ENCODE results near the gene MRPL16. TPM values are rescaled to one million over a fixed set of nuclear protein-coding genes. Genes with fewer than 3 reads are reported as not detected.

Gene MRPL16
- total and polyA plus RNA-seq, 4 donors = 38.2 to 54.1 (median 40.2) TPM

- WGBS, 2 donors = 94 to 96% methylated on average over 1 of the region's 1 CpG
- Histone ChIP-seq H3K27ac (ENCODE audit: low read depth in 1 of 2, low read length in 1 of 2) (no peak overlapping the region), H3K36me3 (ENCODE audit: control insufficient read depth in 4 of 4, insufficient read depth in 4 of 4, low read length in 4 of 4) (no peaks in the 10 kb centered on the region), H3K9me3 (ENCODE audit: control insufficient read depth in 4 of 4, insufficient read depth in 3 of 4, low read length in 3 of 4) (no peaks in the 10 kb centered on the region), H3K4me1 (ENCODE audit: control insufficient read depth in 5 of 5, insufficient read depth in 5 of 5, low read length in 5 of 5) (no peaks in the 10 kb centered on the region), H3K27me3 (ENCODE audit: control insufficient read depth in 3 of 3, insufficient read depth in 3 of 3, low read length in 2 of 3) (peaks cover 0 to 2% (median 0%) of the 10 kb centered on the region in 3 donors), H3K9ac (ENCODE audit: insufficient read depth in 1 of 2, low read length in 2 of 2) (no peak overlapping the region), H3K4me3 (no peak overlapping the region)
- TF ChIP-seq CTCF (IDR thresholded peaks at IDR 0.05; ENCODE audit: control extremely low read depth, extremely low read depth) = no peak
- DNase-seq (no peak), ATAC-seq (ENCODE audit: insufficient read depth, low FRiP score) (no peak)
Measured at GRCh38 chr11:59815754-59816153, 5.2 kb upstream of the MRPL16 start.

GRCh38 chr11:59814021-59814420, 3.4 kb upstream of the MRPL16 start:
- peaks cover 0 to 8% (median 3%) of the 10 kb centered on the region in 5 donors for H3K4me1 ChIP-seq (ENCODE audit: control insufficient read depth in 5 of 5, insufficient read depth in 5 of 5, low read length in 5 of 5)
- H3K4me3 ChIP-seq = no peak overlapping the region
- no peak overlapping the region for H3K27ac ChIP-seq (ENCODE audit: low read depth in 1 of 2, low read length in 1 of 2)
- TF ChIP-seq CTCF (IDR thresholded peaks at IDR 0.05; ENCODE audit: control extremely low read depth, extremely low read depth) = no peak
- H3K9ac ChIP-seq (ENCODE audit: insufficient read depth in 1 of 2, low read length in 2 of 2) = no peak overlapping the region
- peaks cover 0 to 4% (median 0%) of the 10 kb centered on the region in 4 donors for H3K36me3 ChIP-seq (ENCODE audit: control insufficient read depth in 4 of 4, insufficient read depth in 4 of 4, low read length in 4 of 4)
- H3K9me3 ChIP-seq (ENCODE audit: control insufficient read depth in 4 of 4, insufficient read depth in 3 of 4, low read length in 3 of 4) = no peaks in the 10 kb centered on the region
- WGBS, 2 donors = 23 to 27% methylated on average over 1 of the region's 1 CpG
- H3K27me3 ChIP-seq (ENCODE audit: control insufficient read depth in 3 of 3, insufficient read depth in 3 of 3, low read length in 2 of 3) = peaks cover 0 to 2% (median 0%) of the 10 kb centered on the region in 3 donors
- no peak for DNase-seq
- no peak for ATAC-seq (ENCODE audit: insufficient read depth, low FRiP score)

GRCh38 chr11:59813364-59813763, 2.8 kb upstream of the MRPL16 start:
- peaks cover 0 to 4% (median 2%) of the 10 kb centered on the region in 4 donors for H3K36me3 ChIP-seq (ENCODE audit: control insufficient read depth in 4 of 4, insufficient read depth in 4 of 4, low read length in 4 of 4)
- no peak overlapping the region for H3K9ac ChIP-seq (ENCODE audit: insufficient read depth in 1 of 2, low read length in 2 of 2)
- DNase-seq = no peak
- no peak overlapping the region for H3K27ac ChIP-seq (ENCODE audit: low read depth in 1 of 2, low read length in 1 of 2)
- TF ChIP-seq CTCF (IDR thresholded peaks at IDR 0.05; ENCODE audit: control extremely low read depth, extremely low read depth) = no peak
- peaks cover 0 to 2% (median 0%) of the 10 kb centered on the region in 3 donors for H3K27me3 ChIP-seq (ENCODE audit: control insufficient read depth in 3 of 3, insufficient read depth in 3 of 3, low read length in 2 of 3)
- H3K9me3 ChIP-seq (ENCODE audit: control insufficient read depth in 4 of 4, insufficient read depth in 3 of 4, low read length in 3 of 4) = no peaks in the 10 kb centered on the region
- no peak overlapping the region for H3K4me3 ChIP-seq
- no peak for ATAC-seq (ENCODE audit: insufficient read depth, low FRiP score)
- H3K4me1 ChIP-seq (ENCODE audit: control insufficient read depth in 5 of 5, insufficient read depth in 5 of 5, low read length in 5 of 5) = peaks cover 0 to 8% (median 3%) of the 10 kb centered on the region in 5 donors
- WGBS, 2 donors = 92 to 96% methylated on average over 1 of the region's 1 CpG

DNA sequence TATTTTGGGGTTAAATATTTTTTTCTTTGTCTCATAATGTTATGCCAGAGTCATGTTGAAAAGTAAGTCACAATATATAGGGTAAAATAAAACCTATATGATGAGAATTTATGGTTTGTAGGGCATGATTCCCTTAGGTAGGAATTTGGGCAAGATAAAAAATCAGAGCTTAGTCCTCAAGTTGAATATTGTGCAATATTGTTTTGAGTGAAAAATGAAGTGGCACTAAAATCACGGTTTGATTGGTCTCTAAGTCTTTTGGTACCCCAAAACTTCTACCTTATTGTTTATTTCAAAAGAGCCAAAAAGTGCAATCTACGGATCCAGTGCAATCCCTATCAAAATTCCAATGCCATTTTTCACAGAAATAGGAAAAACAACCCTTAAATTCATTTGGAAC, 1.6 kb upstream of the MRPL16 start:
- Histone ChIP-seq H3K9me3 (ENCODE audit: control insufficient read depth in 4 of 4, insufficient read depth in 3 of 4, low read length in 3 of 4) (no peaks in the 10 kb centered on the region), H3K27me3 (ENCODE audit: control insufficient read depth in 3 of 3, insufficient read depth in 3 of 3, low read length in 2 of 3) (peaks cover 0 to 2% (median 0%) of the 10 kb centered on the region in 3 donors), H3K4me3 (no peak overlapping the region), H3K4me1 (ENCODE audit: control insufficient read depth in 5 of 5, insufficient read depth in 5 of 5, low read length in 5 of 5) (peaks cover 0 to 8% (median 3%) of the 10 kb centered on the region in 5 donors), H3K36me3 (ENCODE audit: control insufficient read depth in 4 of 4, insufficient read depth in 4 of 4, low read length in 4 of 4) (peaks cover 0 to 6% (median 4%) of the 10 kb centered on the region in 4 donors), H3K9ac (ENCODE audit: insufficient read depth in 1 of 2, low read length in 2 of 2) (no peak overlapping the region), H3K27ac (ENCODE audit: low read depth in 1 of 2, low read length in 1 of 2) (no peak overlapping the region)
- DNase-seq (no peak), ATAC-seq (ENCODE audit: insufficient read depth, low FRiP score) (no peak)
- WGBS, 2 donors = 73 to 81% methylated on average over 2 of the region's 2 CpGs
- TF ChIP-seq CTCF (IDR thresholded peaks at IDR 0.05; ENCODE audit: control extremely low read depth, extremely low read depth) = no peak

Data from lung (tissue), 12 donors.